Caco-2 (cell line): Measurements from ENCODE around the gene IGSF8. TPM values are rescaled to one million over a fixed set of nuclear protein-coding genes. Genes with fewer than 3 reads are reported as not detected.

Experiments
- BruUV-seq: library from RNA; stranded (reverse); fragments of 400-500 nt; replicated peaks from 2 replicates; lab custom pipeline; 2021; lab: Mats Ljungman, UMichigan
- CTCF ChIA-PET: fragments of 300-600 bp; sonication (Branson Sonifier 250); formaldehyde crosslinking; loops from one replicate; lab custom pipeline; 2022; ENCODE audit warnings: antibody characterized with exemption; lab: Charles Lee
- POLR2A ChIA-PET: fragments of 300-600 bp; sonication (Branson Sonifier 250); formaldehyde crosslinking; loops from one replicate; lab custom pipeline; 2022; ENCODE audit warnings: antibody characterized with exemption; lab: Charles Lee
- DNase-seq, 2 experiments: peaks; one replicate each; pipeline versions ENCODE4 v3.0.0 to v3.0.0-alpha.2; 2020 to 2022
- H3K27me3 ChIP-seq: replicated peaks from 2 replicates; pipeline ENCODE4 v1.6.0; 2011; ENCODE audit warnings: low read length; ENCODE audit not compliant: control insufficient read depth, insufficient read depth
- H3K36me3 ChIP-seq: 2 replicates; pipeline ENCODE4 v1.5.1; 2011; ENCODE audit warnings: low read length; ENCODE audit not compliant: control insufficient read depth, insufficient read depth
- H3K4me1 ChIP-seq: fragments of 250-450 bp; sonication (Bioruptor Pico); 2 replicates; pipeline ENCODE4 v1.5.1; 2020; ENCODE audit warnings: mild to moderate bottlenecking
- H3K4me3 ChIP-seq: 2 replicates; pipeline ENCODE4 v1.5.1; 2011; ENCODE audit warnings: low read depth, mild to moderate bottlenecking, control low read depth, low read length
- H3K9me3 ChIP-seq: fragments of 250-450 bp; sonication (Bioruptor Pico); 2 replicates; pipeline ENCODE4 v1.5.1; 2020; ENCODE audit warnings: mild to moderate bottlenecking, moderate library complexity
- H3K27ac Mint-ChIP-seq: one replicate; pipeline ENCODE4 v1.8.0; 2022; ENCODE audit warnings: mixed read lengths; ENCODE audit not compliant: unreplicated experiment
- H3K27me3 Mint-ChIP-seq: one replicate; pipeline ENCODE4 v1.8.0; 2022; ENCODE audit warnings: mixed read lengths; ENCODE audit not compliant: insufficient read depth, unreplicated experiment
- H3K36me3 Mint-ChIP-seq: one replicate; pipeline ENCODE4 v1.8.0; 2022; ENCODE audit warnings: mild to moderate bottlenecking, mixed read lengths; ENCODE audit not compliant: insufficient read depth, unreplicated experiment
- H3K4me1 Mint-ChIP-seq: one replicate; pipeline ENCODE4 v1.8.0; 2022; ENCODE audit warnings: low read depth, mixed read lengths; ENCODE audit not compliant: unreplicated experiment
- H3K4me3 Mint-ChIP-seq: one replicate; pipeline ENCODE4 v1.8.0; 2022; ENCODE audit warnings: mild to moderate bottlenecking, moderate library complexity, mixed read lengths; ENCODE audit not compliant: unreplicated experiment
- H3K9me3 Mint-ChIP-seq: one replicate; pipeline ENCODE4 v1.8.0; 2022; ENCODE audit warnings: mixed read lengths; ENCODE audit not compliant: unreplicated experiment
- CTCF ChIP-seq, 2 experiments: fragments of 200-600 bp in 1 of 2; IDR thresholded peaks; 1 replicate in 1 of 2; 2 replicates in 1 of 2; pipeline versions ENCODE4 v1.5.1 to v1.8.0; 2011 to 2022; ENCODE audit warnings: antibody characterized with exemption in 1 of 2, control low read depth in 1 of 2, inconsistent platforms in 1 of 2, low read depth in 1 of 2, low read length in 1 of 2, mild to moderate bottlenecking in 1 of 2, moderate library complexity in 1 of 2; ENCODE audit not compliant: insufficient read depth in 1 of 2, severe bottlenecking in 1 of 2, unreplicated experiment in 1 of 2
- intact Hi-C: fragments of 100-400 bp; cut with micrococcal nuclease; formaldehyde crosslinking; loops from one replicate; pipeline ENCODE4 v1.10.0; 2022; ENCODE audit not compliant: unreplicated experiment
- total RNA-seq: library from RNA; stranded (reverse); gene quantifications from 2 replicates; pipeline ENCODE4 v1.2.3, GENCODE V29; 2022

The IGSF8 gene
- total RNA-seq, 1 experiment from 2014 or later, result 15.4 TPM

- H3K36me3 Mint-ChIP-seq, result no peaks in the 10 kb centered on the region
- no peak overlapping the region for H3K27ac Mint-ChIP-seq
- H3K9me3 Mint-ChIP-seq, result no peaks in the 10 kb centered on the region
- BruUV-seq, result no TSS peak
- peaks cover 11% of the 10 kb centered on the region for H3K4me1 Mint-ChIP-seq
- no peak overlapping the region for H3K4me3 Mint-ChIP-seq
- H3K27me3 Mint-ChIP-seq, result no peaks in the 10 kb centered on the region
- no peak for DNase-seq
- TF ChIP-seq CTCF (IDR thresholded peaks at IDR 0.05; ENCODE audit: insufficient read depth in 1 of 2, low read depth in 1 of 2, low read length in 1 of 2, severe bottlenecking in 1 of 2, unreplicated experiment in 1 of 2), result no peak
- no peaks in the 10 kb centered on the region for H3K9me3 ChIP-seq
- no peaks in the 10 kb centered on the region for H3K27me3 ChIP-seq
- H3K4me3 ChIP-seq, result no peak overlapping the region
- no peaks in the 10 kb centered on the region for H3K36me3 ChIP-seq
- ChIA-PET CTCF (no interaction called here), POLR2A (no interaction called here)
- intact Hi-C loops, result no loop called here
- H3K4me1 ChIP-seq, result peaks cover 23% of the 10 kb centered on the region
Observed at GRCh38 chr1:160120797-160121196, 22.4 kb upstream of the IGSF8 start.

- DNase-seq, result no peak
- Mint-ChIP-seq H3K27me3 (no peaks in the 10 kb centered on the region), H3K27ac (no peak overlapping the region), H3K36me3 (no peaks in the 10 kb centered on the region), H3K4me3 (no peak overlapping the region), H3K4me1 (peaks cover 2% of the 10 kb centered on the region), H3K9me3 (no peaks in the 10 kb centered on the region)
- Histone ChIP-seq H3K4me3 (no peak overlapping the region), H3K27me3 (no peaks in the 10 kb centered on the region), H3K9me3 (no peaks in the 10 kb centered on the region), H3K4me1 (peaks cover 6% of the 10 kb centered on the region), H3K36me3 (no peaks in the 10 kb centered on the region)
- no peak for TF ChIP-seq CTCF (IDR thresholded peaks at IDR 0.05; ENCODE audit: insufficient read depth in 1 of 2, low read depth in 1 of 2, low read length in 1 of 2, severe bottlenecking in 1 of 2, unreplicated experiment in 1 of 2)
- POLR2A ChIA-PET, result no interaction called here
- CTCF ChIA-PET, result no interaction called here
- intact Hi-C loops, result no loop called here
- no TSS peak for BruUV-seq
Observed at GRCh38 chr1:160118928-160119327, 20.5 kb upstream of the IGSF8 start.

DNA sequence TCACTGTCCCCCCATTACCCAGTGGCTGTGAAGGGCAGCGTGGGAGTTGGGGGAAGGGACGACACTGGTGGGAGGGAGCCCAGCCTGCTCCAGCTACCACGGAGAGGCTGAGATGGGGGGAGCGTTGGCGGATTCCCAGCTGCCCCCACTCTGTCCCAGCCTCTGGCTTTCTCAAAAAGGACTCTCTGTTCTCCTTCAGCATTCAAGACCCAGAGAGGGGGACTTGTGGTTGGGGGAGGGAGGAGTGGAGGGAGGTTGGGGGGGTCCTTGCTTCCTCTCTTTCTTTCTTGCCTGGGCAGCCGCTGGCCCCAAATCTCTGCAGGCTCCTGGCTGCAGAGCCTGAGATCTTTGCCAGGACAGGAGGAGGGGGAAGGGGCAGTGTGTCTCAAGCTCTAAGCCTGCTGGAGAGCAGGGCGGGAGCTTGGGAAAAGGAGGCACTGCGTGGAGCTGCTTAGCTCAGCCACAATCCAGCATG, 19.3 kb upstream of the IGSF8 start:
- BruUV-seq, result no TSS peak
- Mint-ChIP-seq H3K9me3 (no peaks in the 10 kb centered on the region), H3K4me3 (no peak overlapping the region), H3K27me3 (no peaks in the 10 kb centered on the region), H3K27ac (no peak overlapping the region), H3K36me3 (no peaks in the 10 kb centered on the region), H3K4me1 (no peaks in the 10 kb centered on the region)
- intact Hi-C loops, result no loop called here
- Histone ChIP-seq H3K27me3 (no peaks in the 10 kb centered on the region), H3K4me1 (peaks cover 4% of the 10 kb centered on the region; the same call in 1 of the 2 replicates), H3K4me3 (no peak overlapping the region), H3K9me3 (no peaks in the 10 kb centered on the region), H3K36me3 (no peaks in the 10 kb centered on the region)
- CTCF ChIA-PET, result no interaction called here
- POLR2A ChIA-PET, result no interaction called here
- no peak for TF ChIP-seq CTCF (IDR thresholded peaks at IDR 0.05; ENCODE audit: insufficient read depth in 1 of 2, low read depth in 1 of 2, low read length in 1 of 2, severe bottlenecking in 1 of 2, unreplicated experiment in 1 of 2)
- DNase-seq, result no peak
